ENCODE measurements around the gene QPCT. TPM values are rescaled to one million over a fixed set of nuclear protein-coding genes. Genes with fewer than 3 reads are reported as not detected.
A peak's percentile ranks its signal among the peaks of the same experiment; 100 is the strongest.

Gene QPCT
- polyA plus RNA-seq, 1 of the 3 experiments (the other 2 are of a cell fraction), result 0.12 TPM

GRCh38 chr2:37302701-37303252, 41.7 kb upstream of the QPCT start:
- Histone ChIP-seq H3K27me3 (ENCODE audit: insufficient read depth) (no peaks in the 10 kb centered on the region), H4K20me1 (ENCODE audit: insufficient read depth) (peaks cover 10% of the 10 kb centered on the region), H3K9ac (no peak overlapping the region), H3K9me2 (no peaks in the 10 kb centered on the region), H3K79me2 (ENCODE audit: insufficient read depth) (peaks cover 100% of the 10 kb centered on the region), H3K4me3 (ENCODE audit: low read depth in 2 of 2, low read length in 1 of 2) (no peak overlapping the region), H2AFZ (ENCODE audit: low read depth) (no peak overlapping the region), H3F3A (replicated peaks; ENCODE audit: insufficient read depth) (peaks cover 22% of the 10 kb centered on the region), H3K4me2 (no peak overlapping the region), H3K27ac (ENCODE audit: low read depth in 2 of 2, low read length in 1 of 2) (no peak overlapping the region), H3K4me1 (ENCODE audit: control insufficient read depth in 1 of 2, insufficient read depth in 2 of 2, low read depth in 1 of 2, low read length in 1 of 2) (peaks cover 7 to 15% of the 10 kb centered on the region in 2 experiments; a peak in 3 of 4 replicates), H3K9me3 (no peaks in the 10 kb centered on the region), H3K36me3 (replicated peaks in 1 of 2; ENCODE audit: control insufficient read depth in 1 of 2, insufficient read depth in 2 of 2, low read length in 1 of 2) (peaks cover 0 to 10% of the 10 kb centered on the region in 2 experiments)
- POLR2A ChIA-PET, result no interaction called here
- 95% methylated on average over 9 of the region's 9 CpGs for WGBS (ENCODE audit: low lambda C conversion rate)
- DNase-seq, result no peak
- CTCF ChIA-PET, result interaction anchor here (0.8 to 1.3 kb wide), 3 partner anchors 19 to 575 kb away, joined by 3 to 4 read pairs (median 3); no protein-coding TSS in a partner anchor
- TF ChIP-seq FOSL2 (IDR thresholded peaks at IDR 0.05; ENCODE audit: borderline replicate concordance, low read depth), result no peak
- no peak for TF ChIP-seq EZH2phosphoT487 (IDR thresholded peaks at IDR 0.05; ENCODE audit: borderline replicate concordance, low read depth)
- TF ChIP-seq USF1 (IDR thresholded peaks at IDR 0.05; ENCODE audit: borderline replicate concordance, low read depth), result no peak
- no peak for TF ChIP-seq YY1 (IDR thresholded peaks at IDR 0.05; ENCODE audit: low read depth)
- no peak for TF ChIP-seq FOXM1 (IDR thresholded peaks at IDR 0.05; ENCODE audit: low read depth)
- TF ChIP-seq FOXJ3 (CRISPR knock-in tag; IDR thresholded peaks at IDR 0.05), result no peak
- TF ChIP-seq REST (IDR thresholded peaks at IDR 0.05; ENCODE audit: low read depth, low read length), result no peak
- TF ChIP-seq EP300 (IDR thresholded peaks at IDR 0.05; ENCODE audit: borderline replicate concordance in 1 of 2, low read depth in 1 of 2, low read length in 1 of 2), result no peak
- TF ChIP-seq CHD2 (IDR thresholded peaks at IDR 0.05; ENCODE audit: low read length, partially characterized antibody), result no peak
- no peak for TF ChIP-seq TAF1 (IDR thresholded peaks at IDR 0.05; ENCODE audit: borderline replicate concordance, low read depth, low read length)
- no peak for TF ChIP-seq ELF1 (IDR thresholded peaks at IDR 0.05)
- TF ChIP-seq TEAD4 (IDR thresholded peaks at IDR 0.05; ENCODE audit: borderline replicate concordance, insufficient read depth), result no peak

- peaks cover 7 to 15% of the 10 kb centered on the region in 2 experiments; a peak in 3 of 4 replicates for H3K4me1 ChIP-seq (ENCODE audit: control insufficient read depth in 1 of 2, insufficient read depth in 2 of 2, low read depth in 1 of 2, low read length in 1 of 2)
- H2AFZ ChIP-seq (ENCODE audit: low read depth), result no peak overlapping the region
- CTCF ChIA-PET, result interaction anchor here (0.6 kb wide), 1 partner anchor 571 kb away, joined by 3 read pairs; no protein-coding TSS in a partner anchor
- DNase-seq, result no peak
- peaks cover 98% of the 10 kb centered on the region for H3K79me2 ChIP-seq (ENCODE audit: insufficient read depth)
- peaks cover 16% of the 10 kb centered on the region for H4K20me1 ChIP-seq (ENCODE audit: insufficient read depth)
- H3K9ac ChIP-seq, result no peak overlapping the region
- peak overlapping the region in 1 of 2 experiments; percentile 2; a peak in 1 of 4 replicates for H3K27ac ChIP-seq (ENCODE audit: low read depth in 2 of 2, low read length in 1 of 2)
- H3K4me2 ChIP-seq, result no peak overlapping the region
- POLR2A ChIA-PET, result interaction anchor here (0.8 kb wide), 1 partner anchor 10 kb away, joined by 3 read pairs; no protein-coding TSS in a partner anchor
- WGBS (ENCODE audit: low lambda C conversion rate), result 80% methylated on average over 3 of the region's 3 CpGs
- H3K27me3 ChIP-seq (ENCODE audit: insufficient read depth), result no peaks in the 10 kb centered on the region
- no peak overlapping the region for H3K4me3 ChIP-seq (ENCODE audit: low read depth in 2 of 2, low read length in 1 of 2)
- H3F3A ChIP-seq (replicated peaks; ENCODE audit: insufficient read depth), result peaks cover 16% of the 10 kb centered on the region
- no peaks in the 10 kb centered on the region for H3K9me2 ChIP-seq
- H3K9me3 ChIP-seq, result no peaks in the 10 kb centered on the region
- peaks cover 5 to 15% of the 10 kb centered on the region in 2 experiments for H3K36me3 ChIP-seq (replicated peaks in 1 of 2; ENCODE audit: control insufficient read depth in 1 of 2, insufficient read depth in 2 of 2, low read length in 1 of 2)
- TF ChIP-seq REST (IDR thresholded peaks at IDR 0.05; ENCODE audit: low read depth, low read length), result no peak
- TF ChIP-seq EP300 (IDR thresholded peaks at IDR 0.05; ENCODE audit: borderline replicate concordance in 1 of 2, low read depth in 1 of 2, low read length in 1 of 2), result no peak
- TF ChIP-seq FOXJ3 (CRISPR knock-in tag; IDR thresholded peaks at IDR 0.05), result no peak
- TF ChIP-seq MAX (IDR thresholded peaks at IDR 0.05; ENCODE audit: low read depth), result no peak
- no peak for TF ChIP-seq TCF12 (IDR thresholded peaks at IDR 0.05)
- no peak for TF ChIP-seq FOSL2 (IDR thresholded peaks at IDR 0.05; ENCODE audit: borderline replicate concordance, low read depth)
- TF ChIP-seq MEF2A (IDR thresholded peaks at IDR 0.05; ENCODE audit: borderline replicate concordance, low read depth), result no peak
- no peak for TF ChIP-seq JUND (IDR thresholded peaks at IDR 0.05)
- no peak for TF ChIP-seq CHD2 (IDR thresholded peaks at IDR 0.05; ENCODE audit: low read length, partially characterized antibody)
- no peak for TF ChIP-seq MXI1 (IDR thresholded peaks at IDR 0.05; ENCODE audit: low read depth, low read length)
- no peak for TF ChIP-seq SMC3 (IDR thresholded peaks at IDR 0.05; ENCODE audit: low read depth, low read length)
- no peak for TF ChIP-seq EZH2phosphoT487 (IDR thresholded peaks at IDR 0.05; ENCODE audit: borderline replicate concordance, low read depth)
- TF ChIP-seq TEAD4 (IDR thresholded peaks at IDR 0.05; ENCODE audit: borderline replicate concordance, insufficient read depth), result no peak
Observed at GRCh38 chr2:37306024-37306423, 38.4 kb upstream of the QPCT start.

Data from SK-N-SH (cell line).